H9 (cell line): ENCODE measurements around the gene LDLR. TPM values are rescaled to one million over a fixed set of nuclear protein-coding genes. Genes with fewer than 3 reads are reported as not detected.

Experiments used
- DNase-seq: peaks from one replicate; pipeline ENCODE4 v3.0.0-alpha.2; 2017
- H2AFZ ChIP-seq: one replicate; pipeline ENCODE4 v1.6.1; 2013; ENCODE audit warnings: mild to moderate bottlenecking, low read length, control low read depth, moderate library complexity
- H2AK5ac ChIP-seq: 2 replicates; pipeline ENCODE4 v1.6.1; 2013; ENCODE audit warnings: low read length, control low read depth, mixed read lengths; ENCODE audit not compliant: insufficient read length
- H2BK120ac ChIP-seq: one replicate; pipeline ENCODE4 v1.6.1; 2013; ENCODE audit warnings: low read depth, mild to moderate bottlenecking, low read length, control low read depth, inconsistent platforms; ENCODE audit not compliant: poor library complexity, severe bottlenecking
- H2BK12ac ChIP-seq: 2 replicates; pipeline ENCODE4 v1.6.1; 2013; ENCODE audit warnings: low read length, control low read depth, mixed read lengths, low read depth; ENCODE audit not compliant: insufficient read length
- H2BK15ac ChIP-seq: 2 replicates; pipeline ENCODE4 v1.6.1; 2013; ENCODE audit warnings: low read depth, low read length, control low read depth
- H2BK20ac ChIP-seq: one replicate; pipeline ENCODE4 v1.6.1; 2013; ENCODE audit warnings: low read depth, mild to moderate bottlenecking, low read length, control low read depth, inconsistent platforms; ENCODE audit not compliant: poor library complexity, severe bottlenecking
- H2BK5ac ChIP-seq: 2 replicates; pipeline ENCODE4 v1.6.1; 2013; ENCODE audit warnings: low read length, control low read depth, mixed read lengths; ENCODE audit not compliant: insufficient read length
- H3K14ac ChIP-seq: 2 replicates; pipeline ENCODE4 v1.6.1; 2013; ENCODE audit warnings: low read length, control low read depth; ENCODE audit not compliant: insufficient read depth
- H3K18ac ChIP-seq: 2 replicates; pipeline ENCODE4 v1.6.1; 2013; ENCODE audit warnings: low read depth, mild to moderate bottlenecking, mixed read lengths, low read length, control low read depth; ENCODE audit not compliant: insufficient read length
- H3K23ac ChIP-seq: 2 replicates; pipeline ENCODE4 v1.6.1; 2013; ENCODE audit warnings: low read length, control low read depth, mixed read lengths, low read depth; ENCODE audit not compliant: insufficient read length
- H3K23me2 ChIP-seq: 2 replicates; pipeline ENCODE4 v1.6.1; 2013; ENCODE audit warnings: low read depth, mild to moderate bottlenecking, mixed read lengths, low read length, control low read depth; ENCODE audit not compliant: insufficient read length, poor library complexity, severe bottlenecking
- H3K27ac ChIP-seq: 2 replicates; pipeline ENCODE4 v1.5.1; 2013; ENCODE audit warnings: low read length, control low read depth, mixed read lengths, low read depth; ENCODE audit not compliant: insufficient read length
- H3K27me3 ChIP-seq: 2 replicates; pipeline ENCODE4 v1.6.1; 2013; ENCODE audit warnings: low read length, control low read depth, inconsistent platforms; ENCODE audit not compliant: insufficient read depth
- H3K4ac ChIP-seq: 2 replicates; pipeline ENCODE4 v1.6.1; 2013; ENCODE audit warnings: low read depth, mild to moderate bottlenecking, control low read depth, inconsistent platforms, low read length, moderate library complexity
- H3K4me1 ChIP-seq: 2 replicates; pipeline ENCODE4 v1.6.1; 2013; ENCODE audit warnings: low read length, control low read depth, inconsistent platforms; ENCODE audit not compliant: insufficient read depth
- H3K4me2 ChIP-seq: 2 replicates; pipeline ENCODE4 v1.6.1; 2013; ENCODE audit warnings: low read length, control low read depth, mixed read lengths; ENCODE audit not compliant: insufficient read length, insufficient read depth
- H3K56ac ChIP-seq: 2 replicates; pipeline ENCODE4 v1.6.1; 2013; ENCODE audit warnings: low read depth, mild to moderate bottlenecking, mixed read lengths, low read length, control low read depth; ENCODE audit not compliant: insufficient read length
- H3K79me1 ChIP-seq: 2 replicates; pipeline ENCODE4 v1.6.1; 2013; ENCODE audit warnings: low read depth, mild to moderate bottlenecking, moderate library complexity, low read length, control low read depth, inconsistent platforms; ENCODE audit not compliant: insufficient read depth, poor library complexity, severe bottlenecking
- H3K79me2 ChIP-seq: 2 replicates; pipeline ENCODE4 v1.6.1; 2013; ENCODE audit warnings: low read length, control low read depth, inconsistent platforms; ENCODE audit not compliant: insufficient read depth
- H3K9ac ChIP-seq: 2 replicates; pipeline ENCODE4 v1.6.1; 2013; ENCODE audit warnings: low read length, control low read depth, mixed read lengths; ENCODE audit not compliant: insufficient read length; ENCODE audit errors: extremely low read depth
- H3K9me3 ChIP-seq: one replicate; pipeline ENCODE4 v1.6.1; 2013; ENCODE audit warnings: low read depth, low read length, inconsistent platforms; ENCODE audit not compliant: control insufficient read depth
- H3T11ph ChIP-seq: one replicate; pipeline ENCODE4 v1.6.1; 2013; ENCODE audit warnings: mild to moderate bottlenecking, low read length, control low read depth, inconsistent platforms
- H4K20me1 ChIP-seq: one replicate; pipeline ENCODE4 v1.6.1; 2013; ENCODE audit not compliant: control insufficient read depth, insufficient read length, insufficient read depth
- H4K5ac ChIP-seq: 2 replicates; pipeline ENCODE4 v1.6.1; 2013; ENCODE audit warnings: low read depth, mild to moderate bottlenecking, mixed read lengths, low read length, control low read depth; ENCODE audit not compliant: insufficient read length
- H4K8ac ChIP-seq: replicated peaks from 2 replicates; pipeline ENCODE4 v1.6.1; 2013; ENCODE audit warnings: low read length, control low read depth, mixed read lengths, low read depth; ENCODE audit not compliant: insufficient read length
- H4K91ac ChIP-seq: 2 replicates; pipeline ENCODE4 v1.6.1; 2013; ENCODE audit warnings: low read depth, mild to moderate bottlenecking, moderate library complexity, mixed read lengths, low read length, control low read depth; ENCODE audit not compliant: insufficient read length
- H3K27ac Mint-ChIP-seq, 3 experiments: 2 replicates in 2 of 3; 3 replicates in 1 of 3; pipeline ENCODE4 v1.8.0; 2020 to 2021; ENCODE audit warnings: mixed read lengths in 3 of 3, mild to moderate bottlenecking in 1 of 3, moderate library complexity in 1 of 3
- H3K27me3 Mint-ChIP-seq: 2 replicates; pipeline ENCODE4 v1.8.0; 2021; ENCODE audit warnings: low read depth, mild to moderate bottlenecking, moderate library complexity, mixed read lengths
- H3K36me3 Mint-ChIP-seq, 3 experiments: 2 replicates in 2 of 3; 3 replicates in 1 of 3; pipeline ENCODE4 v1.8.0; 2020 to 2021; ENCODE audit warnings: low read depth in 3 of 3, mixed read lengths in 3 of 3; ENCODE audit not compliant: insufficient read depth in 1 of 3
- H3K4me1 Mint-ChIP-seq, 2 experiments: 2 replicates each; pipeline ENCODE4 v1.8.0; 2020; ENCODE audit warnings: mixed read lengths in 2 of 2
- H3K4me3 Mint-ChIP-seq, 2 experiments: 2 replicates in 1 of 2; 3 replicates in 1 of 2; pipeline ENCODE4 v1.8.0; 2020 to 2021; ENCODE audit warnings: mild to moderate bottlenecking in 2 of 2, mixed read lengths in 2 of 2, moderate library complexity in 1 of 2
- H3K9me3 Mint-ChIP-seq, 2 experiments: 2 replicates in 1 of 2; 3 replicates in 1 of 2; pipeline ENCODE4 v1.8.0; 2020; ENCODE audit warnings: mild to moderate bottlenecking in 2 of 2, mixed read lengths in 2 of 2, moderate library complexity in 1 of 2
- WGBS: extraction: QIAGEN DNeasy Blood & Tissue Kit; methylation state at CpG from one replicate; pipeline ENCODE4 v1.1.7; 2013; ENCODE audit warnings: missing lambda C conversion rate, low lambda C conversion rate, mixed read lengths; ENCODE audit not compliant: insufficient read length; ENCODE audit errors: extremely low coverage; 5-methylcytosine and 5-hydroxymethylcytosine counted together
- total RNA-seq: library from RNA; stranded (reverse); gene quantifications from 2 replicates; pipeline ENCODE4 v1.2.1, GENCODE V29; 2021
- TF ChIP-seq, protein P1 (sequence below): fragments of 200-600 bp; sonication (generic); conservative IDR thresholded peaks from 3 replicates; pipeline ENCODE4 v1.8.0; 2021; ENCODE audit warnings: antibody characterized with exemption, mild to moderate bottlenecking

Gene LDLR
- total RNA-seq, 1 experiment from 2014 or later = 92.7 TPM

- no peak overlapping the region for H3K9ac ChIP-seq
- DNase-seq = no peak
- no peak overlapping the region for H3K27ac Mint-ChIP-seq
These were observed 15.9 kb downstream of the LDLR start for GRCh38 chr19:11105014-11105636.

More at GRCh38 chr19:11105014-11105636, 15.9 kb downstream of the LDLR start:
- Histone ChIP-seq H4K5ac (no peak overlapping the region), H3K27ac (no peak overlapping the region), H3K79me2 (peaks cover 2% of the 10 kb centered on the region; the same call in 1 of the 2 replicates), H2AK5ac (no peak overlapping the region), H2BK15ac (no peak overlapping the region), H3K14ac (no peak overlapping the region), H3T11ph (no peak overlapping the region), H2BK5ac (no peak overlapping the region), H2BK20ac (no peak overlapping the region), H3K9me3 (no peaks in the 10 kb centered on the region), H2AFZ (no peak overlapping the region), H3K18ac (no peak overlapping the region), H4K8ac (no peak overlapping the region), H4K91ac (no peak overlapping the region), H3K4me2 (no peak overlapping the region), H3K23ac (no peak overlapping the region), H2BK120ac (no peak overlapping the region), H3K56ac (no peak overlapping the region), H2BK12ac (no peak overlapping the region), H4K20me1 (no peaks in the 10 kb centered on the region), H3K4me1 (no peaks in the 10 kb centered on the region), H3K4ac (no peak overlapping the region), H3K23me2 (peaks cover 4% of the 10 kb centered on the region), H3K27me3 (no peaks in the 10 kb centered on the region), H3K79me1 (peaks cover 2% of the 10 kb centered on the region)
- peaks cover 67 to 94% (median 93%) of the 10 kb centered on the region in 3 experiments for H3K36me3 Mint-ChIP-seq
- WGBS = no CpG with 5 or more reads among the region's 36 CpGs
- no peaks in the 10 kb centered on the region for H3K4me1 Mint-ChIP-seq
- TF ChIP-seq, protein P1, sequence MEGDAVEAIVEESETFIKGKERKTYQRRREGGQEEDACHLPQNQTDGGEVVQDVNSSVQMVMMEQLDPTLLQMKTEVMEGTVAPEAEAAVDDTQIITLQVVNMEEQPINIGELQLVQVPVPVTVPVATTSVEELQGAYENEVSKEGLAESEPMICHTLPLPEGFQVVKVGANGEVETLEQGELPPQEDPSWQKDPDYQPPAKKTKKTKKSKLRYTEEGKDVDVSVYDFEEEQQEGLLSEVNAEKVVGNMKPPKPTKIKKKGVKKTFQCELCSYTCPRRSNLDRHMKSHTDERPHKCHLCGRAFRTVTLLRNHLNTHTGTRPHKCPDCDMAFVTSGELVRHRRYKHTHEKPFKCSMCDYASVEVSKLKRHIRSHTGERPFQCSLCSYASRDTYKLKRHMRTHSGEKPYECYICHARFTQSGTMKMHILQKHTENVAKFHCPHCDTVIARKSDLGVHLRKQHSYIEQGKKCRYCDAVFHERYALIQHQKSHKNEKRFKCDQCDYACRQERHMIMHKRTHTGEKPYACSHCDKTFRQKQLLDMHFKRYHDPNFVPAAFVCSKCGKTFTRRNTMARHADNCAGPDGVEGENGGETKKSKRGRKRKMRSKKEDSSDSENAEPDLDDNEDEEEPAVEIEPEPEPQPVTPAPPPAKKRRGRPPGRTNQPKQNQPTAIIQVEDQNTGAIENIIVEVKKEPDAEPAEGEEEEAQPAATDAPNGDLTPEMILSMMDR = no peak
- no peak overlapping the region for H3K4me3 Mint-ChIP-seq
- no peaks in the 10 kb centered on the region for H3K9me3 Mint-ChIP-seq
- no peaks in the 10 kb centered on the region for H3K27me3 Mint-ChIP-seq
